PC-3 (cell line): ENCODE results near the gene PREX1.

Experiments
- EZH2 ChIP-seq: fragments of 300-600 bp; sonication (generic); IDR thresholded peaks from one replicate; pipeline ENCODE4 v1.6.1; 2017; ENCODE audit warnings: antibody characterized with exemption, mild to moderate bottlenecking, low read length; ENCODE audit not compliant: unreplicated experiment
- EZH2phosphoT487 ChIP-seq: fragments of 300-600 bp; sonication (generic); IDR thresholded peaks from 2 replicates; pipeline ENCODE4 v1.6.1; 2018; ENCODE audit warnings: mild to moderate bottlenecking, antibody characterized with exemption, low read length, borderline replicate concordance
- TF ChIP-seq, protein P1 (sequence below): fragments of 300-600 bp; sonication (generic); conservative IDR thresholded peaks from 2 replicates; pipeline ENCODE4 v1.5.1; 2017; ENCODE audit warnings: antibody characterized with exemption, low read depth, mild to moderate bottlenecking, low read length

- TF ChIP-seq, protein P1, sequence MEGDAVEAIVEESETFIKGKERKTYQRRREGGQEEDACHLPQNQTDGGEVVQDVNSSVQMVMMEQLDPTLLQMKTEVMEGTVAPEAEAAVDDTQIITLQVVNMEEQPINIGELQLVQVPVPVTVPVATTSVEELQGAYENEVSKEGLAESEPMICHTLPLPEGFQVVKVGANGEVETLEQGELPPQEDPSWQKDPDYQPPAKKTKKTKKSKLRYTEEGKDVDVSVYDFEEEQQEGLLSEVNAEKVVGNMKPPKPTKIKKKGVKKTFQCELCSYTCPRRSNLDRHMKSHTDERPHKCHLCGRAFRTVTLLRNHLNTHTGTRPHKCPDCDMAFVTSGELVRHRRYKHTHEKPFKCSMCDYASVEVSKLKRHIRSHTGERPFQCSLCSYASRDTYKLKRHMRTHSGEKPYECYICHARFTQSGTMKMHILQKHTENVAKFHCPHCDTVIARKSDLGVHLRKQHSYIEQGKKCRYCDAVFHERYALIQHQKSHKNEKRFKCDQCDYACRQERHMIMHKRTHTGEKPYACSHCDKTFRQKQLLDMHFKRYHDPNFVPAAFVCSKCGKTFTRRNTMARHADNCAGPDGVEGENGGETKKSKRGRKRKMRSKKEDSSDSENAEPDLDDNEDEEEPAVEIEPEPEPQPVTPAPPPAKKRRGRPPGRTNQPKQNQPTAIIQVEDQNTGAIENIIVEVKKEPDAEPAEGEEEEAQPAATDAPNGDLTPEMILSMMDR, result no peak
- TF ChIP-seq EZH2 (no peak), EZH2phosphoT487 (no peak)
These were observed 39.1 kb upstream of the PREX1 start for GRCh38 chr20:48866936-48867335.
